SK-N-MC (cell line): Measurements from ENCODE around the gene NAT14.
A peak's percentile ranks its signal among the peaks of the same experiment; 100 is the strongest.

Experiments used
- DNase-seq: peaks from one replicate; pipeline ENCODE4 v3.0.0-alpha.2; 2011; ENCODE audit warnings: low read depth, low spot score
- H3K27ac ChIP-seq: fragments of 200-600 bp; sonication (generic); 2 replicates; pipeline ENCODE4 v1.5.1; 2016; ENCODE audit warnings: mixed run types
- H3K36me3 ChIP-seq: fragments of 200-600 bp; sonication (generic); 2 replicates; pipeline ENCODE4 v1.6.1; 2017; ENCODE audit warnings: antibody characterized with exemption, low read length, mixed read lengths; ENCODE audit not compliant: insufficient read depth
- H3K4me3 ChIP-seq: fragments of 200-600 bp; sonication (generic); 2 replicates; pipeline ENCODE4 v1.5.1; 2016
- H3K9ac ChIP-seq: fragments of 200-600 bp; sonication (generic); 2 replicates; pipeline ENCODE4 v1.8.0; 2017; ENCODE audit warnings: mixed run types, mixed read lengths; ENCODE audit not compliant: insufficient read length
- H3K9me3 ChIP-seq: fragments of 200-600 bp; sonication (generic); 2 replicates; pipeline ENCODE4 v1.6.1; 2017; ENCODE audit warnings: low read depth, mild to moderate bottlenecking, antibody characterized with exemption, low read length, moderate library complexity, mixed read lengths
- EZH2 ChIP-seq: fragments of 200-600 bp; sonication (generic); IDR thresholded peaks from one replicate; pipeline ENCODE4 v1.6.1; 2017; ENCODE audit warnings: antibody characterized with exemption
- FOXP2 ChIP-seq: optimal IDR thresholded peaks from 2 replicates; pipeline ENCODE3; 2011; ENCODE audit warnings: mild to moderate bottlenecking, moderate library complexity; ENCODE audit not compliant: insufficient read depth; ENCODE audit errors: extremely low read length, control extremely low read depth
- POLR2AphosphoS5 ChIP-seq: IDR thresholded peaks from 2 replicates; pipeline ENCODE4 v1.6.1; 2012; ENCODE audit warnings: mild to moderate bottlenecking, low read depth, low read length, borderline replicate concordance

The NAT14 gene

GRCh38 chr19:55500368-55500952 is 15.5 kb downstream of the NAT14 start:
- no peak for TF ChIP-seq EZH2
- no peaks in the 10 kb centered on the region for H3K9me3 ChIP-seq
- H3K9ac ChIP-seq: no peak overlapping the region
- H3K27ac ChIP-seq: no peak overlapping the region
- no peak for DNase-seq
- no peak overlapping the region for H3K4me3 ChIP-seq
- H3K36me3 ChIP-seq: no peaks in the 10 kb centered on the region

- no peak for DNase-seq
- H3K27ac ChIP-seq: no peak overlapping the region
- H3K9me3 ChIP-seq: no peaks in the 10 kb centered on the region
- TF ChIP-seq POLR2AphosphoS5 (no peak), EZH2 (no peak), FOXP2 (no peak)
- H3K9ac ChIP-seq: no peak overlapping the region
- H3K36me3 ChIP-seq: no peaks in the 10 kb centered on the region
- no peak overlapping the region for H3K4me3 ChIP-seq
Observed at GRCh38 chr19:55502197-55502952, 17.4 kb downstream of the NAT14 start.

- Histone ChIP-seq H3K9ac (no peak overlapping the region), H3K9me3 (no peaks in the 10 kb centered on the region), H3K4me3 (no peak overlapping the region), H3K27ac (no peak overlapping the region), H3K36me3 (no peaks in the 10 kb centered on the region)
- DNase-seq: no peak
- no peak for TF ChIP-seq FOXP2
- TF ChIP-seq POLR2AphosphoS5: no peak
- TF ChIP-seq EZH2: no peak
Observed at GRCh38 chr19:55503157-55503501, 18.1 kb downstream of the NAT14 start.

GRCh38 chr19:55503502-55504251 is 18.7 kb downstream of the NAT14 start:
- Histone ChIP-seq H3K9ac (no peak overlapping the region), H3K9me3 (no peaks in the 10 kb centered on the region), H3K27ac (no peak overlapping the region), H3K36me3 (no peaks in the 10 kb centered on the region), H3K4me3 (peak overlapping the region; percentile 75)
- DNase-seq: peak; percentile 44
- TF ChIP-seq EZH2: no peak
- TF ChIP-seq FOXP2: peak; percentile 35
- TF ChIP-seq POLR2AphosphoS5: no peak

- Histone ChIP-seq H3K27ac (no peak overlapping the region), H3K9ac (no peak overlapping the region), H3K9me3 (no peaks in the 10 kb centered on the region), H3K4me3 (peak overlapping the region; percentile 75), H3K36me3 (no peaks in the 10 kb centered on the region)
- TF ChIP-seq FOXP2 (no peak), EZH2 (no peak), POLR2AphosphoS5 (no peak)
- no peak for DNase-seq
Observed at GRCh38 chr19:55504252-55504603, 19.2 kb downstream of the NAT14 start.

- TF ChIP-seq POLR2AphosphoS5: no peak
- no peak for TF ChIP-seq EZH2
- no peak for TF ChIP-seq FOXP2
- H3K27ac ChIP-seq: no peak overlapping the region
- no peak for DNase-seq
- no peak overlapping the region for H3K9ac ChIP-seq
- no peaks in the 10 kb centered on the region for H3K9me3 ChIP-seq
- no peak overlapping the region for H3K4me3 ChIP-seq
- H3K36me3 ChIP-seq: no peaks in the 10 kb centered on the region
Observed at GRCh38 chr19:55504981-55505380, 20.0 kb downstream of the NAT14 start.

GRCh38 chr19:55508120-55508519 is 23.1 kb downstream of the NAT14 start:
- no peak for DNase-seq
- no peak overlapping the region for H3K4me3 ChIP-seq
- H3K27ac ChIP-seq: no peak overlapping the region
- TF ChIP-seq FOXP2 (no peak), POLR2AphosphoS5 (no peak), EZH2 (no peak)
- no peaks in the 10 kb centered on the region for H3K36me3 ChIP-seq
- H3K9ac ChIP-seq: no peak overlapping the region
- no peaks in the 10 kb centered on the region for H3K9me3 ChIP-seq

GRCh38 chr19:55516878-55517620 is 32.1 kb downstream of the NAT14 start:
- TF ChIP-seq FOXP2: no peak
- no peak for TF ChIP-seq EZH2
- Histone ChIP-seq H3K4me3 (peak overlapping the region; percentile 75), H3K9ac (no peak overlapping the region), H3K9me3 (no peaks in the 10 kb centered on the region), H3K36me3 (no peaks in the 10 kb centered on the region), H3K27ac (no peak overlapping the region)
- peak; percentile 22 for DNase-seq
